K562 (cell line): ENCODE measurements around the gene DSCAM. TPM values are rescaled to one million over a fixed set of nuclear protein-coding genes. Genes with fewer than 3 reads are reported as not detected.

Source experiments
- ATAC-seq: fragments of 200-7000 bp; cut with Tn5 transposase; 3 replicates; pipeline ENCODE4 v1.9.1; 2020; ENCODE audit warnings: moderate library complexity
- BruUV-seq: library from RNA; stranded (reverse); fragments of 400-500 nt; replicated peaks from 2 replicates; lab custom pipeline; 2021; lab: Mats Ljungman, UMichigan
- CTCF ChIA-PET: fragments of 300-600 bp; formaldehyde crosslinking; extraction: SDS; loops from one replicate; lab custom pipeline; 2021; ENCODE audit warnings: low intra/inter-chr PET ratio; lab: Yijun Ruan, JAX
- POLR2A ChIA-PET: fragments of 300-600, 350-650 bp; sonication (Branson Sonifier 250); formaldehyde crosslinking; extraction: SDS; loops from one replicate; lab custom pipeline; 2021; ENCODE audit warnings: antibody characterized with exemption, inconsistent platforms; lab: Yijun Ruan, JAX
- DNase-seq, 4 experiments: peaks; one replicate each; pipeline versions ENCODE4 v3.0.0 to v3.0.0-alpha.2; 2011 to 2018; ENCODE audit warnings: low spot score in 3 of 4, mixed read lengths in 3 of 4; ENCODE audit errors: extremely low read depth in 1 of 4
- FAIRE-seq: peaks from 2 replicates; lab custom pipeline; 2011; peaks lifted over from hg19 to GRCh38; lab: Jason Lieb, UNC
- H2AFZ ChIP-seq: 2 replicates; pipeline ENCODE4 v1.6.0; 2011; ENCODE audit warnings: low read depth, low read length, control low read depth, inconsistent platforms
- H3K27ac ChIP-seq: fragments of 200-600 bp; 3 replicates; pipeline ENCODE4 v1.8.0; 2011; ENCODE audit warnings: low read depth, mild to moderate bottlenecking, control low read depth, inconsistent platforms, low read length, moderate library complexity, mixed read lengths; ENCODE audit errors: extremely low read depth
- H3K27me3 ChIP-seq, 2 experiments: fragments of 300-600 bp in 1 of 2; 2 replicates in 1 of 2; 3 replicates in 1 of 2; pipeline versions ENCODE4 v1.6.0 to v1.8.0; 2011; ENCODE audit warnings: inconsistent platforms in 2 of 2, low read length in 2 of 2, mild to moderate bottlenecking in 1 of 2, mixed read lengths in 1 of 2, moderate library complexity in 1 of 2; ENCODE audit not compliant: control insufficient read depth in 2 of 2, insufficient read depth in 2 of 2
- H3K36me3 ChIP-seq: fragments of 300-600 bp; 3 replicates; pipeline ENCODE4 v1.8.0; 2011; ENCODE audit warnings: mild to moderate bottlenecking, low read length, inconsistent platforms; ENCODE audit not compliant: control insufficient read depth, insufficient read depth
- H3K4me1 ChIP-seq, 2 experiments: fragments of 200-600 bp in 1 of 2; replicated peaks in 1 of 2; 2 replicates in 1 of 2; 3 replicates in 1 of 2; pipeline versions ENCODE4 v1.5.1 to v1.8.0; 2011; ENCODE audit warnings: inconsistent platforms in 2 of 2, low read length in 2 of 2, mild to moderate bottlenecking in 1 of 2, mixed read lengths in 1 of 2, moderate library complexity in 1 of 2; ENCODE audit not compliant: control insufficient read depth in 2 of 2, insufficient read depth in 2 of 2
- H3K4me2 ChIP-seq: 2 replicates; pipeline ENCODE4 v1.6.1; 2011; ENCODE audit warnings: low read length, control low read depth, inconsistent platforms, mixed read lengths; ENCODE audit not compliant: insufficient read depth
- H3K4me3 ChIP-seq: fragments of 200-600 bp; sonication (generic), shearing (Covaris generic); 2 replicates; pipeline ENCODE4 v1.5.1; 2016; ENCODE audit warnings: control low read depth, inconsistent platforms
- H3K79me2 ChIP-seq: fragments of 200-600 bp; 3 replicates; pipeline ENCODE4 v1.8.0; 2011; ENCODE audit warnings: low read length, inconsistent platforms; ENCODE audit not compliant: control insufficient read depth, insufficient read depth
- H3K9ac ChIP-seq, 2 experiments: 2 replicates each; pipeline versions ENCODE4 v1.6.0 to v1.6.1; 2011; ENCODE audit warnings: low read depth in 2 of 2, low read length in 2 of 2, control low read depth in 1 of 2, inconsistent platforms in 1 of 2, mild to moderate bottlenecking in 1 of 2, mixed read lengths in 1 of 2; ENCODE audit not compliant: insufficient read depth in 1 of 2
- H3K9me1 ChIP-seq: one replicate; pipeline ENCODE4 v1.6.0; 2011; ENCODE audit warnings: inconsistent platforms, mild to moderate bottlenecking, low read length, moderate library complexity; ENCODE audit not compliant: control insufficient read depth, insufficient read depth
- H3K9me3 ChIP-seq: replicated peaks from 2 replicates; pipeline ENCODE4 v1.5.1; 2011; ENCODE audit warnings: low read depth, low read length, inconsistent platforms; ENCODE audit not compliant: control insufficient read depth, insufficient read depth
- H4K20me1 ChIP-seq: replicated peaks from 2 replicates; pipeline ENCODE4 v1.6.1; 2011; ENCODE audit warnings: low read length, inconsistent platforms, mixed read lengths; ENCODE audit not compliant: control insufficient read depth, insufficient read depth
- AFF4 ChIP-seq: sonication (generic); formaldehyde crosslinking; IDR thresholded peaks from 2 replicates; pipeline ENCODE4 v1.8.0; 2023; ENCODE audit warnings: mild to moderate bottlenecking, missing genetic modification reagents
- DACH1 ChIP-seq: fragments of 450-650 bp; IDR thresholded peaks from 2 replicates; pipeline ENCODE4 v1.6.1; 2018; ENCODE audit not compliant: partially characterized antibody
- ELF1 ChIP-seq: fragments of 200-800 bp; sonication (Bioruptor generic); IDR thresholded peaks from 2 replicates; pipeline ENCODE4 v1.6.1; 2016; ENCODE audit warnings: missing genetic modification characterization, missing compliant biosample characterization
- FOXJ3 ChIP-seq: sonication (generic); formaldehyde crosslinking; IDR thresholded peaks from 2 replicates; pipeline ENCODE4 v1.4.0; 2020; ENCODE audit warnings: mild to moderate bottlenecking, missing genetic modification reagents
- GABPB2 ChIP-seq: fragments of 250-450 bp; sonication (Bioruptor Pico); conservative IDR thresholded peaks from 2 replicates; pipeline ENCODE4 v1.5.1; 2021; ENCODE audit warnings: mild to moderate bottlenecking
- HDAC8 ChIP-seq: fragments of 450-650 bp; IDR thresholded peaks from 2 replicates; pipeline ENCODE4 v1.6.1; 2016; ENCODE audit warnings: mild to moderate bottlenecking, missing genetic modification characterization, moderate library complexity, missing compliant biosample characterization
- MTA3 ChIP-seq: fragments of 450-650 bp; formaldehyde crosslinking; IDR thresholded peaks from 2 replicates; pipeline ENCODE4 v1.6.1; 2017; ENCODE audit warnings: mild to moderate bottlenecking, borderline replicate concordance
- NCOR1 ChIP-seq: fragments of 450-650 bp; IDR thresholded peaks from 2 replicates; pipeline ENCODE4 v1.6.1; 2016; ENCODE audit warnings: mild to moderate bottlenecking, moderate library complexity
- SETDB1 ChIP-seq: IDR thresholded peaks from one replicate; pipeline ENCODE4 v1.6.1; 2012; ENCODE audit warnings: low read length, control low read depth, inconsistent platforms
- TARDBP ChIP-seq: fragments of 450-650 bp; IDR thresholded peaks from 2 replicates; pipeline ENCODE4 v1.6.1; 2016
- ZFP36 ChIP-seq: fragments of 150-350 bp; IDR thresholded peaks from 2 replicates; pipeline ENCODE4 v1.6.1; 2018; ENCODE audit warnings: low read length, low read depth; ENCODE audit not compliant: partially characterized antibody
- ZNF354B ChIP-seq: fragments of 250-450 bp; sonication (Bioruptor Pico); IDR thresholded peaks from 2 replicates; pipeline ENCODE4 v1.4.0; 2020
- ZNF696 ChIP-seq: fragments of 250-450 bp; sonication (Bioruptor Pico); conservative IDR thresholded peaks from 2 replicates; pipeline ENCODE4 v1.4.0; 2020; ENCODE audit warnings: mild to moderate bottlenecking, moderate library complexity
- ZSCAN32 ChIP-seq: fragments of 450-650 bp; formaldehyde crosslinking; IDR thresholded peaks from 2 replicates; pipeline ENCODE4 v1.4.0; 2020; ENCODE audit warnings: mild to moderate bottlenecking, moderate library complexity
- WGBS: fragments of 100-300 bp; shearing (Covaris generic); methylation state at CpG from one replicate; pipeline ENCODE4 v1.1.6; 2016; ENCODE audit warnings: low coverage, mixed read lengths; ENCODE audit not compliant: insufficient coverage; ENCODE audit errors: missing lambda C conversion rate; 5-methylcytosine and 5-hydroxymethylcytosine counted together
- in situ Hi-C: fragments of 300-500 bp; cut with MboI; formaldehyde crosslinking; loops from 4 replicates; pipeline ENCODE4 v1.15.0; 2018; ENCODE audit warnings: inconsistent platforms, mixed read lengths
- intact Hi-C: fragments of 100-400 bp; cut with micrococcal nuclease; formaldehyde crosslinking; loops from 2 replicates; pipeline ENCODE4 v1.14.2; 2022
- polyA plus RNA-seq, 8 experiments: library from polyadenylated mRNA; depleted of rRNA in 4 of 8; stranded (reverse) in 5 of 8; unstranded in 3 of 8; fragments of >200 nt; fragmentation: Nextera tagmentation in 2 of 8; fragmentation: Illumina TruSeq in 1 of 8; extraction: Ambion mirVana in 2 of 8; extraction: Trizol in 1 of 8; gene quantifications; 2 replicates each; pipeline versions ENCODE4 v1.2.1 to v1.2.3, GENCODE V29; 2011 to 2014; ENCODE audit warnings: inconsistent platforms in 1 of 8, missing spikeins in 1 of 8
- total RNA-seq, 7 experiments: library from RNA; depleted of rRNA in 6 of 7; stranded (reverse); fragments of >200 nt in 6 of 7; fragmentation: Illumina TruSeq in 2 of 7; extraction: Trizol in 2 of 7; gene quantifications; 2 replicates each; pipeline versions ENCODE4 v1.2.1 to v1.2.3, GENCODE V29; 2011 to 2021; ENCODE audit warnings: low replicate concordance in 1 of 7
- TF ChIP-seq, protein P1 (sequence below): fragments of 250-450 bp; sonication (Bioruptor Pico); IDR thresholded peaks from 2 replicates; pipeline ENCODE4 v1.4.0; 2020
- TF ChIP-seq, protein P2 (sequence below): fragments of 450-650 bp; formaldehyde crosslinking; IDR thresholded peaks from 2 replicates; pipeline ENCODE4 v1.4.0; 2020; ENCODE audit warnings: mild to moderate bottlenecking

DSCAM gene
- total and polyA plus RNA-seq, 9 of the 15 experiments (the other 6 are each of a cell fraction or from before 2014, with no cell fraction given): not detected

DNA sequence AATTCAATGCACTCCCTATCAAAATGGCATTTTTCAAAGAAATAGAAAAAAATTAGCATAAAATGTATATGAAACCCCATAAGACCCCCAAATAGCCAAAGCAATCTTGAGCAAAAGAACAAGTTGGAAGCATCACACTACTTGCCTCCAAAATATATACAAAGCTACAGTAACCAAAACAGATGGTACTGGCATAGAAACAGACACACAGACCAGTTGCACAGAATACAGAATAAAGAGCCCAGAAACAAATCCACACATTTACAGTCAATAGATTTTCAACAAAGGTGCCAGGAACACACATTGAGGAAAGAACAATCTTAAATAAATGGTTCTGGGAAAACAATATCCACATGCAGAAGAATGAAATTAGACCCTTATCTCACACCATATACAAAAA lies 350.8 kb downstream of the DSCAM start (continued):
- TF ChIP-seq, protein P1, sequence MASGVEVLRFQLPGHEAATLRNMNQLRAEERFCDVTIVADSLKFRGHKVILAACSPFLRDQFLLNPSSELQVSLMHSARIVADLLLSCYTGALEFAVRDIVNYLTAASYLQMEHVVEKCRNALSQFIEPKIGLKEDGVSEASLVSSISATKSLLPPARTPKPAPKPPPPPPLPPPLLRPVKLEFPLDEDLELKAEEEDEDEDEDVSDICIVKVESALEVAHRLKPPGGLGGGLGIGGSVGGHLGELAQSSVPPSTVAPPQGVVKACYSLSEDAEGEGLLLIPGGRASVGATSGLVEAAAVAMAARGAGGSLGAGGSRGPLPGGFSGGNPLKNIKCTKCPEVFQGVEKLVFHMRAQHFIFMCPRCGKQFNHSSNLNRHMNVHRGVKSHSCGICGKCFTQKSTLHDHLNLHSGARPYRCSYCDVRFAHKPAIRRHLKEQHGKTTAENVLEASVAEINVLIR: no peak
- TF ChIP-seq MTA3: no peak
- TF ChIP-seq SETDB1: no peak
- TF ChIP-seq FOXJ3 (CRISPR knock-in tag): no peak
- no peak for TF ChIP-seq TARDBP
- no peak for TF ChIP-seq ELF1
- TF ChIP-seq ZSCAN32: no peak

- TF ChIP-seq AFF4 (CRISPR knock-in tag) (no peak), NCOR1 (no peak), ZNF354B (no peak), GABPB2 (no peak), ZNF696 (CRISPR knock-in tag) (no peak), DACH1 (no peak), ZFP36 (no peak), HDAC8 (tag) (no peak)
- TF ChIP-seq, protein P2, sequence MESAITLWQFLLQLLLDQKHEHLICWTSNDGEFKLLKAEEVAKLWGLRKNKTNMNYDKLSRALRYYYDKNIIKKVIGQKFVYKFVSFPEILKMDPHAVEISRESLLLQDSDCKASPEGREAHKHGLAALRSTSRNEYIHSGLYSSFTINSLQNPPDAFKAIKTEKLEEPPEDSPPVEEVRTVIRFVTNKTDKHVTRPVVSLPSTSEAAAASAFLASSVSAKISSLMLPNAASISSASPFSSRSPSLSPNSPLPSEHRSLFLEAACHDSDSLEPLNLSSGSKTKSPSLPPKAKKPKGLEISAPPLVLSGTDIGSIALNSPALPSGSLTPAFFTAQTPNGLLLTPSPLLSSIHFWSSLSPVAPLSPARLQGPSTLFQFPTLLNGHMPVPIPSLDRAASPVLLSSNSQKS (CRISPR knock-in tag): no peak
- H3K4me3 ChIP-seq: no peak overlapping the region
- no peaks in the 10 kb centered on the region for H4K20me1 ChIP-seq
- H3K79me2 ChIP-seq: no peaks in the 10 kb centered on the region
- H3K9ac ChIP-seq: no peak overlapping the region
- in situ Hi-C loops: no loop called here
- WGBS: 0% methylated on average over 1 of the region's 1 CpG
- ATAC-seq: no peak
- no TSS peak for BruUV-seq
- no peak for FAIRE-seq
- DNase-seq: no peak
- no peak overlapping the region for H3K4me2 ChIP-seq
- H3K27me3 ChIP-seq: no peaks in the 10 kb centered on the region
- H2AFZ ChIP-seq: no peak overlapping the region
- no peaks in the 10 kb centered on the region for H3K36me3 ChIP-seq
- intact Hi-C loops: no loop called here
- CTCF ChIA-PET: no interaction called here
- H3K27ac ChIP-seq: no peak overlapping the region
- H3K9me3 ChIP-seq: no peaks in the 10 kb centered on the region
- no peaks in the 10 kb centered on the region for H3K4me1 ChIP-seq
- no peaks in the 10 kb centered on the region for H3K9me1 ChIP-seq
- POLR2A ChIA-PET: no interaction called here
Observed at GRCh38 chr21:40490408-40490807, 356.6 kb downstream of the DSCAM start.
